ENCODE measurements around the gene ARMC7.
"Not testable (repeated sequence)": the region's sequence is repeated elsewhere in the genome, so short reads cannot be mapped to it uniquely, and the experiment has no call there.

Gene ARMC7

DNA sequence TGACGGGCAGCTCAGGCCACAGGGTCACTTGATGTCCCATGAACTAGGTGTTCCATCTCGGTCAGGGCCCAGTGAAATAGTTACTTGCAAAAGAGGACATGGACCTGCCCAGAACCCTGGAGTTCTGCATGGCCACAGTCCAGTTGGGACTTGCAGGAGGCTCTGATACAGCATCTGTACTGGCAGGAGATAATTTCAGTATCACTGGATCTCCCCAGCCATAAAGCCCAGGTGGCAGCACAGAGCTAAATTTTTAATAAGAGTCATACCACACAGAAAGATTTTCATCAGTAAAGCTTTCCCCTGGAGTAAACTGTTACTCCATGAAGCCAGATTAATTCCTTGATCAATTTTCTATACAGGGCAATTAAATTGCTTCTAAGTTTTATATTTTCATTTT, 40.0 kb upstream of the ARMC7 start:
- no peaks in the 10 kb centered on the region for H3K9me3 ChIP-seq (ENCODE audit: control insufficient read depth, low read length)
- H3K4me1 ChIP-seq (ENCODE audit: control insufficient read depth, insufficient read depth, low read depth, low read length) = peaks cover 12% of the 10 kb centered on the region
- H3K9ac ChIP-seq (ENCODE audit: low read length) = no peak overlapping the region
- no peak overlapping the region for H4K91ac ChIP-seq (ENCODE audit: low read length)
- H3K27ac ChIP-seq (ENCODE audit: low read length, poor library complexity, severe bottlenecking) = no peak overlapping the region
- H3K23ac ChIP-seq (ENCODE audit: low read length in 2 of 2) = no peak overlapping the region
- no peak overlapping the region for H2BK15ac ChIP-seq (ENCODE audit: low read depth, poor library complexity, severe bottlenecking)
- H3K4me2 ChIP-seq (ENCODE audit: low read length, poor library complexity, severe bottlenecking) = no peak overlapping the region
- H3K27me3 ChIP-seq (ENCODE audit: control insufficient read depth in 1 of 2, insufficient read depth in 1 of 2, low read length in 2 of 2) = no peaks in the 10 kb centered on the region
- DNase-seq = peak; percentile 34
- H2BK120ac ChIP-seq (ENCODE audit: low read depth, low read length) = no peak overlapping the region
- H4K8ac ChIP-seq (ENCODE audit: low read length) = no peak overlapping the region
- H2AFZ ChIP-seq (ENCODE audit: low read depth, low read length) = no peak overlapping the region
- H3K79me1 ChIP-seq (replicated peaks; ENCODE audit: low read length, poor library complexity, severe bottlenecking) = peaks cover 5% of the 10 kb centered on the region
- no peak overlapping the region for H3K14ac ChIP-seq (ENCODE audit: low read length in 2 of 2)
- H3K4me3 ChIP-seq (ENCODE audit: insufficient read depth in 1 of 2, low read depth in 1 of 2, low read length in 2 of 2) = no peak overlapping the region
- H3K36me3 ChIP-seq (ENCODE audit: control insufficient read depth in 1 of 2, insufficient read depth in 2 of 2, low read depth in 1 of 2, low read length in 2 of 2) = peaks cover 7% of the 10 kb centered on the region in 2 experiments
- 98% methylated on average over 2 of the region's 2 CpGs for WGBS
- no peak overlapping the region for H2BK5ac ChIP-seq (ENCODE audit: low read depth, low read length, poor library complexity, severe bottlenecking)
- H3K4ac ChIP-seq (ENCODE audit: low read depth in 1 of 2, low read length in 2 of 2) = no peak overlapping the region
- H3K18ac ChIP-seq (ENCODE audit: low read depth in 1 of 2, low read length in 2 of 2) = no peak overlapping the region
- peak overlapping the region; percentile 69 for H2AK5ac ChIP-seq (ENCODE audit: low read length, severe bottlenecking)
- H2BK12ac ChIP-seq (ENCODE audit: low read length in 2 of 2) = no peak overlapping the region

DNA sequence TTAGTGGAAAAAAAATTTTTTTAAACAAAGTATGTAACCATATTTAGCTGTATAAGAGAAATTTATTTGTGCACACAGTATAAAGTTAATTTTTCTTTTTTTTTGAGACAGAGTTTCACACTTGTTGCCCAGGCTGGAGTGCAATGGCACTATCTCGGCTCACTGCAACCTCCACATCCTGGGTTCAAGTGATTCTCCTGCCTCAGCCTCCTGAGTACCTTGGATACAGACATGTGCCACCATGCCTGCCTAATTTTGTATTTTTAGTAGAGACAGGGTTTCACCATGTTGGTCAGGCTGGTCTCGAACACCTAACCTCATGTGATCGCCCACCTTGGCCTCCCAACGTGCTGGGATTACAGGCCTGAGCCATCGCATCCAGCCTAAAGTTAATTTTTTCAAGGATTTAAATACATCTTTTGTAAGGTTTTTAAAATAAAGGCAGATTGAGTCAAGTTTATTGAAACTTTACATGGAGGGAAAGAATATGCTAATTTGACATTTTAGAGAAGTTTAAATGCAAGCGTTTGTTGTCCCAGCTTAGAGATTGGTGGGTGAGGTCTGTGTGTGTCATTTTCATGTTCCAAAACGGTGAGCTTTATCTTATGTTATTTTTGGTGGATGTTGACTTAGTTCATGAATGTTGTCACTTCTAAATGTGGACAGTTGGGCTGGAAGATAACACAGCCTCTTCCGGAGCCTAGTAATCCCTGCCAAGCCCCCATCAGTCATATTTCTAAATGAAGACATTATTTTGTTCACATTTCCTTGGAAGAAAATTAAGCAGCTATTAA, 38.1 kb upstream of the ARMC7 start:
- H3K23ac ChIP-seq (ENCODE audit: low read length in 2 of 2); H3K9me3 ChIP-seq (ENCODE audit: control insufficient read depth, low read length); H4K91ac ChIP-seq (ENCODE audit: low read length); H3K27ac ChIP-seq (ENCODE audit: low read length, poor library complexity, severe bottlenecking); H3K27me3 ChIP-seq (ENCODE audit: control insufficient read depth in 1 of 2, insufficient read depth in 1 of 2, low read length in 2 of 2); H2BK5ac ChIP-seq (ENCODE audit: low read depth, low read length, poor library complexity, severe bottlenecking); H3K79me1 ChIP-seq (replicated peaks; ENCODE audit: low read length, poor library complexity, severe bottlenecking); H3K4me1 ChIP-seq (ENCODE audit: control insufficient read depth, insufficient read depth, low read depth, low read length); H3K4ac ChIP-seq (ENCODE audit: low read depth in 1 of 2, low read length in 2 of 2); DNase-seq; H4K8ac ChIP-seq (ENCODE audit: low read length); H2BK120ac ChIP-seq (ENCODE audit: low read depth, low read length); H3K4me3 ChIP-seq (ENCODE audit: insufficient read depth in 1 of 2, low read depth in 1 of 2, low read length in 2 of 2); H3K36me3 ChIP-seq (ENCODE audit: control insufficient read depth in 1 of 2, insufficient read depth in 2 of 2, low read depth in 1 of 2, low read length in 2 of 2); H2AK5ac ChIP-seq (ENCODE audit: low read length, severe bottlenecking); H3K18ac ChIP-seq (ENCODE audit: low read depth in 1 of 2, low read length in 2 of 2); H3K14ac ChIP-seq (ENCODE audit: low read length in 2 of 2); H2BK12ac ChIP-seq (ENCODE audit: low read length in 2 of 2); H2AFZ ChIP-seq (ENCODE audit: low read depth, low read length); H2BK15ac ChIP-seq (ENCODE audit: low read depth, poor library complexity, severe bottlenecking); H3K4me2 ChIP-seq (ENCODE audit: low read length, poor library complexity, severe bottlenecking); H3K9ac ChIP-seq (ENCODE audit: low read length): not testable (repeated sequence)
- 93% methylated on average over 7 of the region's 8 CpGs for WGBS

DNA sequence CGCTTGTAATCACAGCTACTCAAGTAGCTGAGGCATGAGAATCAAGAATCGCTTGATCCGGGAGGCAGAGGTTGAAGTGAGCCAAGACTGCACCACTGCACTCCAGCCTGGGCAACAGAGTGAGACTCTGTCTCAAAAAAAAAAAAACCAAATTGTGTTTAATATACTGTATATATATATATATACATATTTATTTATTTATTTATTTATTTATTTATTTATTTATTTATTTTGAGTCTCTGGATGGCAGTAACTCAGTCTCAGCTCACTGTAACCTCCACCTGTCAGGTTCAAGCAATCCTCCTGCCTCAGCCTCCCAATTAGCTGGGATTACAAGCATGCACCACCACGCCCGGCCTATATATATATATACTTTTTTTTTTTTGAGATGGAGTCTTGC, 36.9 kb upstream of the ARMC7 start:
- H4K91ac ChIP-seq (ENCODE audit: low read length); H3K14ac ChIP-seq (ENCODE audit: low read length in 2 of 2); H3K36me3 ChIP-seq (ENCODE audit: control insufficient read depth in 1 of 2, insufficient read depth in 2 of 2, low read depth in 1 of 2, low read length in 2 of 2); H2AK5ac ChIP-seq (ENCODE audit: low read length, severe bottlenecking); H3K9me3 ChIP-seq (ENCODE audit: control insufficient read depth, low read length); H2BK12ac ChIP-seq (ENCODE audit: low read length in 2 of 2); H3K4ac ChIP-seq (ENCODE audit: low read depth in 1 of 2, low read length in 2 of 2); H2BK15ac ChIP-seq (ENCODE audit: low read depth, poor library complexity, severe bottlenecking); H3K18ac ChIP-seq (ENCODE audit: low read depth in 1 of 2, low read length in 2 of 2); H3K4me3 ChIP-seq (ENCODE audit: insufficient read depth in 1 of 2, low read depth in 1 of 2, low read length in 2 of 2); H3K79me1 ChIP-seq (replicated peaks; ENCODE audit: low read length, poor library complexity, severe bottlenecking); H2BK5ac ChIP-seq (ENCODE audit: low read depth, low read length, poor library complexity, severe bottlenecking); H4K8ac ChIP-seq (ENCODE audit: low read length); DNase-seq; H3K4me2 ChIP-seq (ENCODE audit: low read length, poor library complexity, severe bottlenecking); H3K23ac ChIP-seq (ENCODE audit: low read length in 2 of 2); H3K27ac ChIP-seq (ENCODE audit: low read length, poor library complexity, severe bottlenecking); H3K27me3 ChIP-seq (ENCODE audit: control insufficient read depth in 1 of 2, insufficient read depth in 1 of 2, low read length in 2 of 2); H3K9ac ChIP-seq (ENCODE audit: low read length); H2BK120ac ChIP-seq (ENCODE audit: low read depth, low read length); H2AFZ ChIP-seq (ENCODE audit: low read depth, low read length): not testable (repeated sequence)
- 97% methylated on average over 3 of the region's 5 CpGs for WGBS
- peaks cover 19% of the 10 kb centered on the region for H3K4me1 ChIP-seq (ENCODE audit: control insufficient read depth, insufficient read depth, low read depth, low read length)

DNA sequence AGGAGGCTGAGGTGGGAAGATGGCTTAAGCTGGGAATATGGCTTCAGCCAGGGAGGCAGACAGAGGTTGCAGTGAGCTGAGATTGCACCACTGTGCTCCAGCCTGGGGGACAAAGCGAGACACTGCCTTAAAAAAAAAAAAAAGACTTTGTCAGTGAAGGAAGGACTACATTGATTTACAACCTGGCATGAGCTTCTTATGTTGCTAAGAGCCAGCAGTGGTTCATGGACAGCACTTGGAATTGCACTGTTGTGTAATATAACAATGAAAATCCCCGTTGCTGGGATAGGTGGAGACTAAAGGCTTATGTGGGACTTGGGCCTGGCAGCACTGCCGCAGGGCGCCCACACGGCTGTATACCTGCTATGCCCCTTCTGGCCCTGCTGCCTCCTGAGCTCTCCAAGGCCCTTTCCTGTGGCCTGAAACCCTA, 36.1 kb upstream of the ARMC7 start:
- peaks cover 0 to 2% of the 10 kb centered on the region in 2 experiments for H3K36me3 ChIP-seq (ENCODE audit: control insufficient read depth in 1 of 2, insufficient read depth in 2 of 2, low read depth in 1 of 2, low read length in 2 of 2)

More for the DNA sequence above, 36.1 kb upstream of the ARMC7 start:
- Histone ChIP-seq H3K4ac (ENCODE audit: low read depth in 1 of 2, low read length in 2 of 2) (no peak overlapping the region), H3K79me1 (replicated peaks; ENCODE audit: low read length, poor library complexity, severe bottlenecking) (peaks cover 2% of the 10 kb centered on the region), H2BK12ac (ENCODE audit: low read length in 2 of 2) (peak overlapping the region in 1 of 2 experiments; percentile 63), H2BK120ac (ENCODE audit: low read depth, low read length) (no peak overlapping the region), H3K9me3 (ENCODE audit: control insufficient read depth, low read length) (no peaks in the 10 kb centered on the region), H4K8ac (ENCODE audit: low read length) (no peak overlapping the region), H3K4me3 (ENCODE audit: insufficient read depth in 1 of 2, low read depth in 1 of 2, low read length in 2 of 2) (no peak overlapping the region), H3K23ac (ENCODE audit: low read length in 2 of 2) (no peak overlapping the region), H3K18ac (ENCODE audit: low read depth in 1 of 2, low read length in 2 of 2) (peak overlapping the region in 1 of 2 experiments; percentile 72), H3K14ac (ENCODE audit: low read length in 2 of 2) (no peak overlapping the region), H2BK15ac (ENCODE audit: low read depth, poor library complexity, severe bottlenecking) (no peak overlapping the region), H2BK5ac (ENCODE audit: low read depth, low read length, poor library complexity, severe bottlenecking) (no peak overlapping the region), H3K9ac (ENCODE audit: low read length) (no peak overlapping the region), H2AK5ac (ENCODE audit: low read length, severe bottlenecking) (peak overlapping the region; percentile 39), H3K4me2 (ENCODE audit: low read length, poor library complexity, severe bottlenecking) (no peak overlapping the region), H2AFZ (ENCODE audit: low read depth, low read length) (no peak overlapping the region), H4K91ac (ENCODE audit: low read length) (no peak overlapping the region), H3K4me1 (ENCODE audit: control insufficient read depth, insufficient read depth, low read depth, low read length) (peaks cover 22% of the 10 kb centered on the region), H3K27me3 (ENCODE audit: control insufficient read depth in 1 of 2, insufficient read depth in 1 of 2, low read length in 2 of 2) (no peaks in the 10 kb centered on the region), H3K27ac (ENCODE audit: low read length, poor library complexity, severe bottlenecking) (no peak overlapping the region)
- DNase-seq = peak; percentile 66
- WGBS = 75% methylated on average over 5 of the region's 5 CpGs
